Measurements from ENCODE around the gene ZNF653.

DNA sequence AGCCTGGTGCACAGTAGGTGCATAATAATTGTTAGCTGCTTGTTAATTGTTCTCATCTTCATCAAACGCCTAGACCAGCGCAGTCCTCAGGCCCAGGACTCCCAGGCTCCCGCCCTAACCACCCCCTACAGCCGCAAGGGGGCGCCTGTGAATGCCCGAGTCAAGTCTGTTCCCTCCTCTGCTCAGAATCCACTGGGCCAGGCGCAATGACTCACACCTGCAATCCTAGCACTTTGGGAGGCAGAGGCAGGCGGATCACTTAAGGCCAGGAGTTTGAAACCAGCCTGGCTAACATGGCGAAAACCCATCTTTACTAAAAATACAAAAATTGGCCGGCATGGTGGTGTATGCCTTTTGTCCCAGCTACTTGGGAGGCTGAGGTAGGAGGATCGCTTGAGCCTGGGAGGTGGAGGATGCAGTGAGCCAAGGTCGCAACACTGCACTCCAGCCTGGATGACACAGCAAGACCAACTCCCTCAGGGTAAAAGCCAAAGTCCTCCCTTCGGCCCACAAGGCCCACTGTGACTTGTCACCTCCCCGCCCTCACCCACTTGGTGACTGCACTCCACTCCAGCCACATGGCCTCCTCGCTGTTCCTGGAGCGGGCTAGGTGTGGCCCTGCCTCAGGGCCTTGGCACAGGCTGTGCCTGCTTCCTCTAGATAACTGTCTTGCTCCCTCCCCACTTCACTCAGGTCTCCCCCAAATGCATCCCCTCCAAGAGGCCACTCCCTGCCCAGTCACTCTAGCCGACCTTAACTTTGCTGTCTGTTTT lies 9.1 kb downstream of the ZNF653 start:
- no peak for TF ChIP-seq POLR2AphosphoS5 (IDR thresholded peaks at IDR 0.05; ENCODE audit: low read depth, low read length)
- no peak for TF ChIP-seq POLR2A (IDR thresholded peaks at IDR 0.05; ENCODE audit: low read depth, low read length)

All from GM12891 (cell line).